H9 (cell line): Measurements from ENCODE around the gene ZNF469. TPM values are rescaled to one million over a fixed set of nuclear protein-coding genes. Genes with fewer than 3 reads are reported as not detected.

Experiments
- DNase-seq: peaks from one replicate; pipeline ENCODE4 v3.0.0-alpha.2; 2017
- H2AFZ ChIP-seq: one replicate; pipeline ENCODE4 v1.6.1; 2013; ENCODE audit warnings: mild to moderate bottlenecking, low read length, control low read depth, moderate library complexity
- H2AK5ac ChIP-seq: 2 replicates; pipeline ENCODE4 v1.6.1; 2013; ENCODE audit warnings: low read length, control low read depth, mixed read lengths; ENCODE audit not compliant: insufficient read length
- H2BK120ac ChIP-seq: one replicate; pipeline ENCODE4 v1.6.1; 2013; ENCODE audit warnings: low read depth, mild to moderate bottlenecking, low read length, control low read depth, inconsistent platforms; ENCODE audit not compliant: poor library complexity, severe bottlenecking
- H2BK12ac ChIP-seq: 2 replicates; pipeline ENCODE4 v1.6.1; 2013; ENCODE audit warnings: low read length, control low read depth, mixed read lengths, low read depth; ENCODE audit not compliant: insufficient read length
- H2BK15ac ChIP-seq: 2 replicates; pipeline ENCODE4 v1.6.1; 2013; ENCODE audit warnings: low read depth, low read length, control low read depth
- H2BK20ac ChIP-seq: one replicate; pipeline ENCODE4 v1.6.1; 2013; ENCODE audit warnings: low read depth, mild to moderate bottlenecking, low read length, control low read depth, inconsistent platforms; ENCODE audit not compliant: poor library complexity, severe bottlenecking
- H2BK5ac ChIP-seq: 2 replicates; pipeline ENCODE4 v1.6.1; 2013; ENCODE audit warnings: low read length, control low read depth, mixed read lengths; ENCODE audit not compliant: insufficient read length
- H3K14ac ChIP-seq: 2 replicates; pipeline ENCODE4 v1.6.1; 2013; ENCODE audit warnings: low read length, control low read depth; ENCODE audit not compliant: insufficient read depth
- H3K18ac ChIP-seq: 2 replicates; pipeline ENCODE4 v1.6.1; 2013; ENCODE audit warnings: low read depth, mild to moderate bottlenecking, mixed read lengths, low read length, control low read depth; ENCODE audit not compliant: insufficient read length
- H3K23ac ChIP-seq: 2 replicates; pipeline ENCODE4 v1.6.1; 2013; ENCODE audit warnings: low read length, control low read depth, mixed read lengths, low read depth; ENCODE audit not compliant: insufficient read length
- H3K23me2 ChIP-seq: 2 replicates; pipeline ENCODE4 v1.6.1; 2013; ENCODE audit warnings: low read depth, mild to moderate bottlenecking, mixed read lengths, low read length, control low read depth; ENCODE audit not compliant: insufficient read length, poor library complexity, severe bottlenecking
- H3K27ac ChIP-seq: 2 replicates; pipeline ENCODE4 v1.5.1; 2013; ENCODE audit warnings: low read length, control low read depth, mixed read lengths, low read depth; ENCODE audit not compliant: insufficient read length
- H3K27me3 ChIP-seq: 2 replicates; pipeline ENCODE4 v1.6.1; 2013; ENCODE audit warnings: low read length, control low read depth, inconsistent platforms; ENCODE audit not compliant: insufficient read depth
- H3K4ac ChIP-seq: 2 replicates; pipeline ENCODE4 v1.6.1; 2013; ENCODE audit warnings: low read depth, mild to moderate bottlenecking, control low read depth, inconsistent platforms, low read length, moderate library complexity
- H3K4me1 ChIP-seq: 2 replicates; pipeline ENCODE4 v1.6.1; 2013; ENCODE audit warnings: low read length, control low read depth, inconsistent platforms; ENCODE audit not compliant: insufficient read depth
- H3K4me2 ChIP-seq: 2 replicates; pipeline ENCODE4 v1.6.1; 2013; ENCODE audit warnings: low read length, control low read depth, mixed read lengths; ENCODE audit not compliant: insufficient read length, insufficient read depth
- H3K56ac ChIP-seq: 2 replicates; pipeline ENCODE4 v1.6.1; 2013; ENCODE audit warnings: low read depth, mild to moderate bottlenecking, mixed read lengths, low read length, control low read depth; ENCODE audit not compliant: insufficient read length
- H3K79me1 ChIP-seq: 2 replicates; pipeline ENCODE4 v1.6.1; 2013; ENCODE audit warnings: low read depth, mild to moderate bottlenecking, moderate library complexity, low read length, control low read depth, inconsistent platforms; ENCODE audit not compliant: insufficient read depth, poor library complexity, severe bottlenecking
- H3K79me2 ChIP-seq: 2 replicates; pipeline ENCODE4 v1.6.1; 2013; ENCODE audit warnings: low read length, control low read depth, inconsistent platforms; ENCODE audit not compliant: insufficient read depth
- H3K9ac ChIP-seq: 2 replicates; pipeline ENCODE4 v1.6.1; 2013; ENCODE audit warnings: low read length, control low read depth, mixed read lengths; ENCODE audit not compliant: insufficient read length; ENCODE audit errors: extremely low read depth
- H3K9me3 ChIP-seq: one replicate; pipeline ENCODE4 v1.6.1; 2013; ENCODE audit warnings: low read depth, low read length, inconsistent platforms; ENCODE audit not compliant: control insufficient read depth
- H3T11ph ChIP-seq: one replicate; pipeline ENCODE4 v1.6.1; 2013; ENCODE audit warnings: mild to moderate bottlenecking, low read length, control low read depth, inconsistent platforms
- H4K20me1 ChIP-seq: one replicate; pipeline ENCODE4 v1.6.1; 2013; ENCODE audit not compliant: control insufficient read depth, insufficient read length, insufficient read depth
- H4K5ac ChIP-seq: 2 replicates; pipeline ENCODE4 v1.6.1; 2013; ENCODE audit warnings: low read depth, mild to moderate bottlenecking, mixed read lengths, low read length, control low read depth; ENCODE audit not compliant: insufficient read length
- H4K8ac ChIP-seq: replicated peaks from 2 replicates; pipeline ENCODE4 v1.6.1; 2013; ENCODE audit warnings: low read length, control low read depth, mixed read lengths, low read depth; ENCODE audit not compliant: insufficient read length
- H4K91ac ChIP-seq: 2 replicates; pipeline ENCODE4 v1.6.1; 2013; ENCODE audit warnings: low read depth, mild to moderate bottlenecking, moderate library complexity, mixed read lengths, low read length, control low read depth; ENCODE audit not compliant: insufficient read length
- H3K27ac Mint-ChIP-seq, 3 experiments: 2 replicates in 2 of 3; 3 replicates in 1 of 3; pipeline ENCODE4 v1.8.0; 2020 to 2021; ENCODE audit warnings: mixed read lengths in 3 of 3, mild to moderate bottlenecking in 1 of 3, moderate library complexity in 1 of 3
- H3K27me3 Mint-ChIP-seq: 2 replicates; pipeline ENCODE4 v1.8.0; 2021; ENCODE audit warnings: low read depth, mild to moderate bottlenecking, moderate library complexity, mixed read lengths
- H3K36me3 Mint-ChIP-seq, 3 experiments: 2 replicates in 2 of 3; 3 replicates in 1 of 3; pipeline ENCODE4 v1.8.0; 2020 to 2021; ENCODE audit warnings: low read depth in 3 of 3, mixed read lengths in 3 of 3; ENCODE audit not compliant: insufficient read depth in 1 of 3
- H3K4me1 Mint-ChIP-seq, 2 experiments: 2 replicates each; pipeline ENCODE4 v1.8.0; 2020; ENCODE audit warnings: mixed read lengths in 2 of 2
- H3K4me3 Mint-ChIP-seq, 2 experiments: 2 replicates in 1 of 2; 3 replicates in 1 of 2; pipeline ENCODE4 v1.8.0; 2020 to 2021; ENCODE audit warnings: mild to moderate bottlenecking in 2 of 2, mixed read lengths in 2 of 2, moderate library complexity in 1 of 2
- H3K9me3 Mint-ChIP-seq, 2 experiments: 2 replicates in 1 of 2; 3 replicates in 1 of 2; pipeline ENCODE4 v1.8.0; 2020; ENCODE audit warnings: mild to moderate bottlenecking in 2 of 2, mixed read lengths in 2 of 2, moderate library complexity in 1 of 2
- CTCF ChIP-seq: fragments of 200-600 bp; sonication (generic); conservative IDR thresholded peaks from 3 replicates; pipeline ENCODE4 v1.8.0; 2021; ENCODE audit warnings: antibody characterized with exemption, mild to moderate bottlenecking
- WGBS: extraction: QIAGEN DNeasy Blood & Tissue Kit; methylation state at CpG from one replicate; pipeline ENCODE4 v1.1.7; 2013; ENCODE audit warnings: missing lambda C conversion rate, low lambda C conversion rate, mixed read lengths; ENCODE audit not compliant: insufficient read length; ENCODE audit errors: extremely low coverage; 5-methylcytosine and 5-hydroxymethylcytosine counted together
- total RNA-seq: library from RNA; stranded (reverse); gene quantifications from 2 replicates; pipeline ENCODE4 v1.2.1, GENCODE V29; 2021

Gene ZNF469
- total RNA-seq, 1 experiment from 2014 or later: 4.4 TPM

GRCh38 chr16:88338896-88339295 lies 43.9 kb upstream of the ZNF469 start:
- no peak overlapping the region for H3K56ac ChIP-seq
- no peak overlapping the region for H3K14ac ChIP-seq
- H2BK120ac ChIP-seq: no peak overlapping the region
- H3K23ac ChIP-seq: no peak overlapping the region
- no peak overlapping the region for H4K5ac ChIP-seq
- peaks cover 3 to 5% (median 4%) of the 10 kb centered on the region in 3 experiments; a peak in 6 of 7 replicates for H3K36me3 Mint-ChIP-seq
- H3K4me2 ChIP-seq: no peak overlapping the region
- WGBS: no CpG with 5 or more reads among the region's 7 CpGs
- no peaks in the 10 kb centered on the region for H3K4me1 ChIP-seq
- DNase-seq: no peak
- no peaks in the 10 kb centered on the region for H3K79me2 ChIP-seq
- no peak overlapping the region for H3T11ph ChIP-seq
- H3K9me3 ChIP-seq: no peaks in the 10 kb centered on the region
- no peak overlapping the region for H2BK20ac ChIP-seq
- H3K27me3 ChIP-seq: no peaks in the 10 kb centered on the region
- H2BK12ac ChIP-seq: no peak overlapping the region
- no peak overlapping the region for H2AK5ac ChIP-seq
- no peak overlapping the region for H2BK15ac ChIP-seq
- peaks cover 0 to 3% of the 10 kb centered on the region in 2 experiments; a peak in 1 of 4 replicates for H3K4me1 Mint-ChIP-seq
- no peak overlapping the region for H3K9ac ChIP-seq
- H3K18ac ChIP-seq: no peak overlapping the region
- H3K23me2 ChIP-seq: no peaks in the 10 kb centered on the region
- no peak overlapping the region for H2AFZ ChIP-seq
- H2BK5ac ChIP-seq: no peak overlapping the region
- no peak overlapping the region for H3K4me3 Mint-ChIP-seq
- H3K27ac ChIP-seq: no peak overlapping the region
- peaks cover 20 to 21% of the 10 kb centered on the region in 2 experiments for H3K9me3 Mint-ChIP-seq
- no peak overlapping the region for H3K27ac Mint-ChIP-seq
- no peak overlapping the region for H4K91ac ChIP-seq
- H4K20me1 ChIP-seq: no peaks in the 10 kb centered on the region
- no peak for TF ChIP-seq CTCF
- H3K4ac ChIP-seq: no peak overlapping the region
- H3K27me3 Mint-ChIP-seq: peaks cover 6% of the 10 kb centered on the region
- no peaks in the 10 kb centered on the region for H3K79me1 ChIP-seq
- no peak overlapping the region for H4K8ac ChIP-seq
